Measurements from ENCODE around the gene AKIP1. TPM values are rescaled to one million over a fixed set of nuclear protein-coding genes. Genes with fewer than 3 reads are reported as not detected.

The AKIP1 gene
- total RNA-seq, 2 experiments from 2014 or later, result 3.2 to 4.1 TPM

DNA sequence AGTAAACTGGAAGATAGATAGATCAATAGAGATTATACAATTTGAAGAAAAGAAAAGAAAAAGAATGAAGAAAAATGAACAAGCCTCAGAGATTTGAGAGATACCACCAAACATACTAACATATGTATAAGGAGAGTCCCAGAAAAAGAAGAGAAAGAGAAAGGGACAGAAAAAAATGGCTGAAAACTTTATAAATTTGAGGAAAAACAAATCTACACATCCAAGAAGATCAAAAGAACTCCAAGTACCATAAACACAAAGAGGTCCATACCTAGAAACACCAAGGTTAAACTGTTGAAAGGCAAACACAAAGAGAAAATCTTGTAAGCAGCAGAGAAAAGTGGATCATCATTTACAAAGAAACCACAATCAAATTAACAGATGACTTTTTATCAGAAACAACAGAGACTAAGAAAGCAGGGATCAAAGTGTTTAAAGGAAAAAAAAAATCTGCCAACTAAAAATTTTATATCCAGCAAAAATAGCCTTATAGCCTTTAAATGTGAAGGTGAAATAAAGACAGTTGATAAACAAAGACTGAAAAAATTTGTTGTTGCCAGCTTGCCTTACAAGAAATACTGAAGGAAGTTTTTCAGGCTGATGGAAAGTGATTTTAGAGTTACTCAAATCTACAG, 11.8 kb upstream of the AKIP1 start:
- TF ChIP-seq, protein P1, sequence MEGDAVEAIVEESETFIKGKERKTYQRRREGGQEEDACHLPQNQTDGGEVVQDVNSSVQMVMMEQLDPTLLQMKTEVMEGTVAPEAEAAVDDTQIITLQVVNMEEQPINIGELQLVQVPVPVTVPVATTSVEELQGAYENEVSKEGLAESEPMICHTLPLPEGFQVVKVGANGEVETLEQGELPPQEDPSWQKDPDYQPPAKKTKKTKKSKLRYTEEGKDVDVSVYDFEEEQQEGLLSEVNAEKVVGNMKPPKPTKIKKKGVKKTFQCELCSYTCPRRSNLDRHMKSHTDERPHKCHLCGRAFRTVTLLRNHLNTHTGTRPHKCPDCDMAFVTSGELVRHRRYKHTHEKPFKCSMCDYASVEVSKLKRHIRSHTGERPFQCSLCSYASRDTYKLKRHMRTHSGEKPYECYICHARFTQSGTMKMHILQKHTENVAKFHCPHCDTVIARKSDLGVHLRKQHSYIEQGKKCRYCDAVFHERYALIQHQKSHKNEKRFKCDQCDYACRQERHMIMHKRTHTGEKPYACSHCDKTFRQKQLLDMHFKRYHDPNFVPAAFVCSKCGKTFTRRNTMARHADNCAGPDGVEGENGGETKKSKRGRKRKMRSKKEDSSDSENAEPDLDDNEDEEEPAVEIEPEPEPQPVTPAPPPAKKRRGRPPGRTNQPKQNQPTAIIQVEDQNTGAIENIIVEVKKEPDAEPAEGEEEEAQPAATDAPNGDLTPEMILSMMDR (IDR thresholded peaks at IDR 0.05), result no peak
- Mint-ChIP-seq H3K9me3 (peaks cover 22% of the 10 kb centered on the region), H3K36me3 (ENCODE audit: low read depth) (peaks cover 19% of the 10 kb centered on the region), H3K27ac (no peak overlapping the region), H3K4me3 (no peak overlapping the region), H3K27me3 (peaks cover 6% of the 10 kb centered on the region), H3K4me1 (ENCODE audit: low read depth) (no peaks in the 10 kb centered on the region)
- Histone ChIP-seq H3K4me3 (ENCODE audit: low read length) (no peak overlapping the region), H3K27ac (ENCODE audit: low read depth in 1 of 2, low read length in 2 of 2) (no peak overlapping the region), H3K4me1 (ENCODE audit: insufficient read depth, low read length) (no peaks in the 10 kb centered on the region), H3K27me3 (ENCODE audit: control insufficient read depth in 1 of 2, insufficient read depth in 2 of 2, low read length in 2 of 2) (no peaks in the 10 kb centered on the region), H3K36me3 (ENCODE audit: insufficient read depth, low read length) (no peaks in the 10 kb centered on the region), H3K9me3 (ENCODE audit: control insufficient read depth in 1 of 2, insufficient read depth in 1 of 2, low read length in 2 of 2) (peaks cover 9 to 17% of the 10 kb centered on the region in 2 experiments)
- no peak for DNase-seq
- ATAC-seq (ENCODE audit: poor library complexity), result no peak
- CTCF ChIA-PET, result no interaction called here
- POLR2A ChIA-PET, result no interaction called here
- intact Hi-C loops (cut with DNase I, micrococcal nuclease), result no loop called here

DNA sequence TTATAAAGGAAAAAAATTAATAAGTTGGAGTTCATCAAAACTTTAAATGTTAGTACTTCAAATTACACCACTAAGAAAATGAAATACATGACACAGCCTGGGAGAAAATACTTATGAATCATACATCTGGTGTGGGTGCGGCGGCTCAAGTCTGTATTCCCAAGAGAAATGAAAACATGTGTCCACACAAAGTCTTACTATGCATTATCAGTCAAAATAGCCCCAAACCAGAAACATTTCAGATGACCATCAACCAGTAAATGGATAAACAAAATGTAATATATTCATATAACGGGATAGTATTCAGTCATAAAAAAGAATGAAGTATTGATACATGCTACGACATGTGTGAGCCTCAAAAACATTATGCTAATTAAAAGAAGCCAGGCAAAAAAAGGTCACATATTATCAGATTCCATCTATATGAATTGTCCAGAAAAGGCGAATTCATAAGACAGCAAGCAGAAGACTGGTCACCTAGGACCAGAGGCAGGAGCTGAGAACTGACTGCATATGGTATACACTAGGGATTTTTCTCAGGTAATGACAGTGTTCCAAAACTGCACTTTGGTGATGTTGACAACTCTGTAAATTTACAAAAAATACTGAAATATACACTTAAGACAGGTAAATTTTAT, 5.3 kb upstream of the AKIP1 start:
- intact Hi-C loops (cut with DNase I, micrococcal nuclease), result no loop called here
- ATAC-seq (ENCODE audit: poor library complexity), result no peak
- Histone ChIP-seq H3K27me3 (ENCODE audit: control insufficient read depth in 1 of 2, insufficient read depth in 2 of 2, low read length in 2 of 2) (no peaks in the 10 kb centered on the region), H3K9me3 (ENCODE audit: control insufficient read depth in 1 of 2, insufficient read depth in 1 of 2, low read length in 2 of 2) (no peaks in the 10 kb centered on the region), H3K4me3 (ENCODE audit: low read length) (no peak overlapping the region), H3K4me1 (ENCODE audit: insufficient read depth, low read length) (peaks cover 11% of the 10 kb centered on the region), H3K36me3 (ENCODE audit: insufficient read depth, low read length) (no peaks in the 10 kb centered on the region), H3K27ac (ENCODE audit: low read depth in 1 of 2, low read length in 2 of 2) (no peak overlapping the region)
- peaks cover 6% of the 10 kb centered on the region for H3K36me3 Mint-ChIP-seq (ENCODE audit: low read depth)
- peaks cover 21% of the 10 kb centered on the region for H3K4me1 Mint-ChIP-seq (ENCODE audit: low read depth)
- CTCF ChIA-PET, result no interaction called here
- H3K27ac Mint-ChIP-seq, result no peak overlapping the region
- TF ChIP-seq, protein P1 (IDR thresholded peaks at IDR 0.05), result no peak
- peaks cover 9% of the 10 kb centered on the region for H3K9me3 Mint-ChIP-seq
- no peak overlapping the region for H3K4me3 Mint-ChIP-seq
- DNase-seq, result no peak
- POLR2A ChIA-PET, result no interaction called here
- H3K27me3 Mint-ChIP-seq, result peaks cover 6% of the 10 kb centered on the region

DNA sequence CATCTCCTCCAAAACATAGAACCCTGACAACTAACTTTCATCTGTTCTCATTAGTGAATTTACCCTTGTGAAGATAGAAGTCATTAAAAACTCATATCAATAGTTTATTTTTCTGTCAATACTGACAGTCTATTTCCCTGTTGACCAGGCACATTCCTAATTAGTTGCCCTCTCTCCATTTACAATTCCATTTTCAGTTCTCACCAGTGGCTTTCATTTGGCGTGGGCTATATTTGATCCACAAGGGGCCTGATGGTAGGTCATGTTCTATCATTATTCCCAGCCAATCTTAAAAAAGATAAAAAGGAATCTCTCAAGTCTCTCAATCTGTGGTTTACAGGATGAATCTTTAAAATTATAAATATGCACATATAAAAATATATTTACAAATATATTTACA, 3.9 kb upstream of the AKIP1 start:
- Mint-ChIP-seq H3K36me3 (ENCODE audit: low read depth) (peaks cover 5% of the 10 kb centered on the region), H3K4me1 (ENCODE audit: low read depth) (peaks cover 22% of the 10 kb centered on the region), H3K9me3 (peaks cover 5% of the 10 kb centered on the region), H3K27me3 (no peaks in the 10 kb centered on the region), H3K4me3 (no peak overlapping the region), H3K27ac (no peak overlapping the region)
- CTCF ChIA-PET, result no interaction called here
- intact Hi-C loops (cut with DNase I, micrococcal nuclease), result no loop called here
- H3K9me3 ChIP-seq (ENCODE audit: control insufficient read depth in 1 of 2, insufficient read depth in 1 of 2, low read length in 2 of 2), result no peaks in the 10 kb centered on the region
- POLR2A ChIA-PET, result no interaction called here
- no peak overlapping the region for H3K27ac ChIP-seq (ENCODE audit: low read depth in 1 of 2, low read length in 2 of 2)
- TF ChIP-seq, protein P1 (IDR thresholded peaks at IDR 0.05), result no peak
- no peak for ATAC-seq (ENCODE audit: poor library complexity)
- DNase-seq, result no peak
- peaks cover 16% of the 10 kb centered on the region for H3K4me1 ChIP-seq (ENCODE audit: insufficient read depth, low read length)
- H3K27me3 ChIP-seq (ENCODE audit: control insufficient read depth in 1 of 2, insufficient read depth in 2 of 2, low read length in 2 of 2), result no peaks in the 10 kb centered on the region
- H3K4me3 ChIP-seq (ENCODE audit: low read length), result no peak overlapping the region
- no peaks in the 10 kb centered on the region for H3K36me3 ChIP-seq (ENCODE audit: insufficient read depth, low read length)
